ENCODE results near the gene VPS13C. TPM values are rescaled to one million over a fixed set of nuclear protein-coding genes. Genes with fewer than 3 reads are reported as not detected.

VPS13C gene
- total RNA-seq, 1 experiment from 2014 or later: 20.9 TPM

- no peaks in the 10 kb centered on the region for H3K36me3 Mint-ChIP-seq
- no peaks in the 10 kb centered on the region for H3K27me3 Mint-ChIP-seq (ENCODE audit: low read depth)
- ChIA-PET POLR2A (no interaction called here), CTCF (no interaction called here)
- DNase-seq (ENCODE audit: low spot score) (no peak), ATAC-seq (no peak)
- H3K4me1 Mint-ChIP-seq: no peaks in the 10 kb centered on the region
- TF ChIP-seq USF1 (CRISPR knock-in tag; IDR thresholded peaks at IDR 0.05) (no peak), CREB1 (CRISPR knock-in tag; IDR thresholded peaks at IDR 0.05) (no peak)
- no peaks in the 10 kb centered on the region for H3K9me3 Mint-ChIP-seq
- H3K4me3 Mint-ChIP-seq: no peak overlapping the region
- H3K27ac Mint-ChIP-seq: no peak overlapping the region
These were observed 33.0 kb downstream of the VPS13C start for GRCh38 chr15:62027263-62027565.

DNA sequence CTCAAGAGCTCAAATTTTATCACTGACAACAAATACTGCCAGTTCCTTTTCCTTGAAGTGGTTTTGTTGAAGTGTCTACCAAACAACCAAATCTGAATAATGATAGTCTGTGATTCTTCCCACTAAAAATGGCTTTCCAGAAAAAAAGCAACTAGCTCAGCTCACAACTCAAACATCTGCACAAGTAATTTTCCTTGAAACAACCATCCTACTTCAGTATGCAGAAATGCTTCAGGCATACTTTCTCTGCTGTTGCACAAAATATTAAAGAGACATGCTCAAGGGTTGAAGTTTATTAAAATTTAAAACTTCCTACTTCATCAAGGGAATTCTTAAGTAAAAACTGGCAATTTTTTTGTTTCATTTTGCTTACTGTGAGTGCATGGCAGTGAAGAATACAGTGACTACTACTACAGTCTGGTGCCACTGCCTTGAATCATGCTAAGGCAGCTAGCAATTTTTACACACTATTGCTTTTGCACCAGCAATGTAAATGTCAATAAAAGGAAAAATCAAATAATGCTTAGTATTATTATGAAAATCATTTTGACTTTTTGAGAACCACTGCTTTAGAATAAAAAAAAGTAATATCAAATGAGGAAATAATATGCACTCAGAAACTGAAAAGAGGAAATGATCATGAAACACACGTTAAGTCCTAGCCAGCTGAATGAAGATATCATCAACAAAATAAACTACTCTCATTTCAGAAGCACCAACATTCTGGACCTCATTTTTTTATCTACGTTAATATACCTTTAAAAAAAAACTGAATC is 33.6 kb downstream of the VPS13C start:
- ChIA-PET CTCF (no interaction called here), POLR2A (no interaction called here)
- DNase-seq (ENCODE audit: low spot score): no peak

DNA sequence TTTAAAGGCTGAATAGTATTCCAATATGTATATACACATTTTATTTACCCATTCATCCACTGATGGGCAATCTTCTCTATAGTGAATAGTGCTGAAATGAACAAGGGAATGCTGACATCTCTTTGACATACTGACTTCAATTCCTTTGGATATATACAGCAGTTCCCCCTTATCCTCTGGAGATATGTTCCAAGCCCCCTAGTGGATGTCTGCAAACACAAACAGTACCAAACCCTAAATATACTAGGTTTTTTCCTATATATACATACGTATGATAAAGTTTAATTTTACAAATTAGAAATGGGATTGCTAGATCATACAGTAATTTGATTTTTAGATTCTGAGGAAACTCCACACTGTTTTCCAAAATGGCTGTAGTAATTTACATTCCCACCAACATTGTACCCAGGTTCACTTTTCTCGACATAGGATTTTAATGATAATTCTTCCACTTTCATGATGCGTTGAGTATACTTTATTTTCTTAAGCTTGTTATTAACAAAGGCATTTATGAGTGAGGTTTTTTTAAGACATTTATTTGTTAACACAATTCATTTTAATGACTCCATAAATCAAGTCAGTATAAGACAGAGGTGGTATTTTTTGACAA is 38.2 kb downstream of the VPS13C start:
- POLR2A ChIA-PET: no interaction called here
- no peaks in the 10 kb centered on the region for H3K27me3 Mint-ChIP-seq (ENCODE audit: low read depth)
- no peak for DNase-seq (ENCODE audit: low spot score)
- no peak overlapping the region for H3K4me3 Mint-ChIP-seq
- no peak overlapping the region for H3K27ac Mint-ChIP-seq
- peak; percentile 60; the same call in 1 of the 2 replicates for ATAC-seq
- peaks cover 17% of the 10 kb centered on the region for H3K36me3 Mint-ChIP-seq
- no peaks in the 10 kb centered on the region for H3K4me1 Mint-ChIP-seq
- H3K9me3 Mint-ChIP-seq: peaks cover 11% of the 10 kb centered on the region
- CTCF ChIA-PET: no interaction called here
- no peak for TF ChIP-seq OVOL2 (CRISPR knock-in tag; IDR thresholded peaks at IDR 0.05; ENCODE audit: borderline replicate concordance)
- TF ChIP-seq RELA (CRISPR knock-in tag; IDR thresholded peaks at IDR 0.05; ENCODE audit: borderline replicate concordance): no peak
- TF ChIP-seq, protein P1, sequence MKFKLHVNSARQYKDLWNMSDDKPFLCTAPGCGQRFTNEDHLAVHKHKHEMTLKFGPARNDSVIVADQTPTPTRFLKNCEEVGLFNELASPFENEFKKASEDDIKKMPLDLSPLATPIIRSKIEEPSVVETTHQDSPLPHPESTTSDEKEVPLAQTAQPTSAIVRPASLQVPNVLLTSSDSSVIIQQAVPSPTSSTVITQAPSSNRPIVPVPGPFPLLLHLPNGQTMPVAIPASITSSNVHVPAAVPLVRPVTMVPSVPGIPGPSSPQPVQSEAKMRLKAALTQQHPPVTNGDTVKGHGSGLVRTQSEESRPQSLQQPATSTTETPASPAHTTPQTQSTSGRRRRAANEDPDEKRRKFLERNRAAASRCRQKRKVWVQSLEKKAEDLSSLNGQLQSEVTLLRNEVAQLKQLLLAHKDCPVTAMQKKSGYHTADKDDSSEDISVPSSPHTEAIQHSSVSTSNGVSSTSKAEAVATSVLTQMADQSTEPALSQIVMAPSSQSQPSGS (CRISPR knock-in tag; IDR thresholded peaks at IDR 0.05; ENCODE audit: borderline replicate concordance, low read depth): no peak
- TF ChIP-seq MXD4 (CRISPR knock-in tag; IDR thresholded peaks at IDR 0.05; ENCODE audit: borderline replicate concordance): no peak
- TF ChIP-seq, protein P2, sequence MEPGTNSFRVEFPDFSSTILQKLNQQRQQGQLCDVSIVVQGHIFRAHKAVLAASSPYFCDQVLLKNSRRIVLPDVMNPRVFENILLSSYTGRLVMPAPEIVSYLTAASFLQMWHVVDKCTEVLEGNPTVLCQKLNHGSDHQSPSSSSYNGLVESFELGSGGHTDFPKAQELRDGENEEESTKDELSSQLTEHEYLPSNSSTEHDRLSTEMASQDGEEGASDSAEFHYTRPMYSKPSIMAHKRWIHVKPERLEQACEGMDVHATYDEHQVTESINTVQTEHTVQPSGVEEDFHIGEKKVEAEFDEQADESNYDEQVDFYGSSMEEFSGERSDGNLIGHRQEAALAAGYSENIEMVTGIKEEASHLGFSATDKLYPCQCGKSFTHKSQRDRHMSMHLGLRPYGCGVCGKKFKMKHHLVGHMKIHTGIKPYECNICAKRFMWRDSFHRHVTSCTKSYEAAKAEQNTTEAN (CRISPR knock-in tag; IDR thresholded peaks at IDR 0.05): no peak
- no peak for TF ChIP-seq FOXK1 (CRISPR knock-in tag; IDR thresholded peaks at IDR 0.05)
- TF ChIP-seq KAT7 (CRISPR knock-in tag; IDR thresholded peaks at IDR 0.05; ENCODE audit: borderline replicate concordance): no peak
- TF ChIP-seq, protein P3, sequence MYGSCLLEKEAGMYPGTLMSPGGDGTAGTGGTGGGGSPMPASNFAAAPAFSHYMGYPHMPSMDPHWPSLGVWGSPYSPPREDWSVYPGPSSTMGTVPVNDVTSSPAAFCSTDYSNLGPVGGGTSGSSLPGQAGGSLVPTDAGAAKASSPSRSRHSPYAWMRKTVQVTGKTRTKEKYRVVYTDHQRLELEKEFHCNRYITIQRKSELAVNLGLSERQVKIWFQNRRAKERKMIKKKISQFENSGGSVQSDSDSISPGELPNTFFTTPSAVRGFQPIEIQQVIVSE (CRISPR knock-in tag; IDR thresholded peaks at IDR 0.05; ENCODE audit: borderline replicate concordance): no peak
- TF ChIP-seq NR3C1 (CRISPR knock-in tag; conservative IDR thresholded peaks at IDR 0.05; ENCODE audit: low read depth): no peak
- TF ChIP-seq, protein P4, sequence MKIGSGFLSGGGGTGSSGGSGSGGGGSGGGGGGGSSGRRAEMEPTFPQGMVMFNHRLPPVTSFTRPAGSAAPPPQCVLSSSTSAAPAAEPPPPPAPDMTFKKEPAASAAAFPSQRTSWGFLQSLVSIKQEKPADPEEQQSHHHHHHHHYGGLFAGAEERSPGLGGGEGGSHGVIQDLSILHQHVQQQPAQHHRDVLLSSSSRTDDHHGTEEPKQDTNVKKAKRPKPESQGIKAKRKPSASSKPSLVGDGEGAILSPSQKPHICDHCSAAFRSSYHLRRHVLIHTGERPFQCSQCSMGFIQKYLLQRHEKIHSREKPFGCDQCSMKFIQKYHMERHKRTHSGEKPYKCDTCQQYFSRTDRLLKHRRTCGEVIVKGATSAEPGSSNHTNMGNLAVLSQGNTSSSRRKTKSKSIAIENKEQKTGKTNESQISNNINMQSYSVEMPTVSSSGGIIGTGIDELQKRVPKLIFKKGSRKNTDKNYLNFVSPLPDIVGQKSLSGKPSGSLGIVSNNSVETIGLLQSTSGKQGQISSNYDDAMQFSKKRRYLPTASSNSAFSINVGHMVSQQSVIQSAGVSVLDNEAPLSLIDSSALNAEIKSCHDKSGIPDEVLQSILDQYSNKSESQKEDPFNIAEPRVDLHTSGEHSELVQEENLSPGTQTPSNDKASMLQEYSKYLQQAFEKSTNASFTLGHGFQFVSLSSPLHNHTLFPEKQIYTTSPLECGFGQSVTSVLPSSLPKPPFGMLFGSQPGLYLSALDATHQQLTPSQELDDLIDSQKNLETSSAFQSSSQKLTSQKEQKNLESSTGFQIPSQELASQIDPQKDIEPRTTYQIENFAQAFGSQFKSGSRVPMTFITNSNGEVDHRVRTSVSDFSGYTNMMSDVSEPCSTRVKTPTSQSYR (CRISPR knock-in tag; IDR thresholded peaks at IDR 0.05): no peak
- no peak for TF ChIP-seq AR (CRISPR knock-in tag; IDR thresholded peaks at IDR 0.05)
- TF ChIP-seq ZNF263 (CRISPR knock-in tag; IDR thresholded peaks at IDR 0.05; ENCODE audit: low read depth): no peak
- no peak for TF ChIP-seq RORB (CRISPR knock-in tag; IDR thresholded peaks at IDR 0.05)
- TF ChIP-seq TEAD4 (CRISPR knock-in tag; IDR thresholded peaks at IDR 0.05): no peak
- no peak for TF ChIP-seq STAT6 (CRISPR knock-in tag; conservative IDR thresholded peaks at IDR 0.05; ENCODE audit: low read depth)

More for the DNA sequence above, 33.6 kb downstream of the VPS13C start:
- no peak for ATAC-seq
- Mint-ChIP-seq H3K4me3 (no peak overlapping the region), H3K9me3 (no peaks in the 10 kb centered on the region), H3K4me1 (no peaks in the 10 kb centered on the region), H3K27me3 (ENCODE audit: low read depth) (no peaks in the 10 kb centered on the region), H3K27ac (no peak overlapping the region), H3K36me3 (no peaks in the 10 kb centered on the region)
- TF ChIP-seq ZNF232 (CRISPR knock-in tag; IDR thresholded peaks at IDR 0.05) (no peak), JAZF1 (CRISPR knock-in tag; IDR thresholded peaks at IDR 0.05) (no peak), FOXK1 (CRISPR knock-in tag; IDR thresholded peaks at IDR 0.05) (no peak), ZNF121 (CRISPR knock-in tag; IDR thresholded peaks at IDR 0.05) (no peak)

Measured in WTC11 (cell line).